ENCODE data around the gene LENG8.

DNA sequence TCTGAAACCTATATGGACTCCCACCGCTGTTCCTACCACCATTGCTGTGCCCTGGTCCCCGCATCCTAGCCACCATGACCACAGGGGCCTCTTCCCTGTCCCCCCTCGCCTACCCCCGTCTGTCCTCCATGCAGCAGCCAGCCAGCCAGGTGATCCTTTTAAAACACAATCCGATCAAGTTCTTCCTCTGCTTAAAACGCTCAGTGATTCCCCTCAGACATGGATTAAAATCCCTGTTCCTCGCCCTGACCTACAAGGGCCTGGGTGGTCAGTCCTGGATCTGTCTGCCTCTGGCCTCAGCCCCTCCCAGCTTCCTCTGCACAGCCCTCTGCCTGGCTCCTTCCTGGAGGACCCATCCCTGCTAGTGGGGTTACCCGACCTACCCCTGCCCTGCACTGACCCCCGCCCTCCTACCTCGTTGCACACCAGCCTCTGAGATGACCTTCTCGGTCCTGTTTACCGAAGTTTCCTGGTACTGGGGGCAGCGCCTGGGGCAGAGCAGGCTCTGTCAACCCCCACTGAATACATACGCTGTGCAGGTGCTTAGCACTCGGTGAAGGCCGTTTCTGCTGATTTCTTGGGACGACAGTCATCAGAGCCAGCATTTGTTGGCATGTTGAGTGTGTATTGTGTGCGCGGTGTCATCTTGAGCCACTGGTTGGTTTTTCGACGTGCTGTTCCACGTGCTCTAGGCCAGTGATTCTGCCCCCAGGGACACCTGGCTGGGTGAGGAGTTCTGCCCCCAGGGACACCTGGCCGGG is 14.7 kb upstream of the LENG8 start:
- TF ChIP-seq TAF1 (IDR thresholded peaks at IDR 0.05; ENCODE audit: borderline replicate concordance, low read depth, low read length), result no peak
- no peak for TF ChIP-seq POLR2A (IDR thresholded peaks at IDR 0.05; ENCODE audit: low read depth, low read length)
- no peak for TF ChIP-seq POLR2AphosphoS5 (IDR thresholded peaks at IDR 0.05; ENCODE audit: low read depth, low read length)
